ENCODE results near the gene RIPPLY3. TPM values are rescaled to one million over a fixed set of nuclear protein-coding genes. Genes with fewer than 3 reads are reported as not detected.

RIPPLY3 gene
- total RNA-seq, 1 donor from 2014 or later, result not detected

DNA sequence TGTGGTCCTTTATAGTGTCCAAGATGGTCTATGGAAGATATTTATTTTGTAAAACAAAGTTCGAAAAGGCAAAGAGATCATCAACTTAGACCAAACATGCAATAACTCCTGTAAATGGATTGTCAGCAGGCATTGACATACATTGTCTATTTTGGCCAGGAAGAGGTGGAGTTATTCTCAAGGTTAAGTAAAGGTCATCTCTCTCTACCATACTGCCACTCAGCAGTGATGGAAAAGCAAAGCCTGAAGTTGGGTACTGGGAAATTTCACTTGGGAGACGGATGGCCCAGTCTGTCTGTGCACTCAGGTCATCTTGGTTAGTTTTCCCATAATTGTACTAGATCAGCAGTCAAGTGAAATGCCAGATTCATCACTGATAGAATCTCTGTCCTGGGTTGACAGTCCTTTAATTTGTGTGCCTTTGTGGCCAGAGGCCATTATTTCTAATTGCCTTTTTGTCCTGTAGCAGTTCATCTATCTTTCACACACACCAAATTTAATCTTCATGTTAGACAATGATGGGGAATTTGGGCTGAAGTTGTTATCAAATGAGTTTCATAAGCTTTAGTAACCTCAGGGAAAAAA, 48.9 kb downstream of the RIPPLY3 start:
- no peak overlapping the region for H3K4me3 ChIP-seq
- H3K27me3 ChIP-seq, result no peaks in the 10 kb centered on the region
- no peak for DNase-seq (ENCODE audit: low spot score in 2 of 2)
- TF ChIP-seq, protein P1, sequence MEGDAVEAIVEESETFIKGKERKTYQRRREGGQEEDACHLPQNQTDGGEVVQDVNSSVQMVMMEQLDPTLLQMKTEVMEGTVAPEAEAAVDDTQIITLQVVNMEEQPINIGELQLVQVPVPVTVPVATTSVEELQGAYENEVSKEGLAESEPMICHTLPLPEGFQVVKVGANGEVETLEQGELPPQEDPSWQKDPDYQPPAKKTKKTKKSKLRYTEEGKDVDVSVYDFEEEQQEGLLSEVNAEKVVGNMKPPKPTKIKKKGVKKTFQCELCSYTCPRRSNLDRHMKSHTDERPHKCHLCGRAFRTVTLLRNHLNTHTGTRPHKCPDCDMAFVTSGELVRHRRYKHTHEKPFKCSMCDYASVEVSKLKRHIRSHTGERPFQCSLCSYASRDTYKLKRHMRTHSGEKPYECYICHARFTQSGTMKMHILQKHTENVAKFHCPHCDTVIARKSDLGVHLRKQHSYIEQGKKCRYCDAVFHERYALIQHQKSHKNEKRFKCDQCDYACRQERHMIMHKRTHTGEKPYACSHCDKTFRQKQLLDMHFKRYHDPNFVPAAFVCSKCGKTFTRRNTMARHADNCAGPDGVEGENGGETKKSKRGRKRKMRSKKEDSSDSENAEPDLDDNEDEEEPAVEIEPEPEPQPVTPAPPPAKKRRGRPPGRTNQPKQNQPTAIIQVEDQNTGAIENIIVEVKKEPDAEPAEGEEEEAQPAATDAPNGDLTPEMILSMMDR (IDR thresholded peaks at IDR 0.05), result no peak
- intact Hi-C loops (cut with DNase I), result no loop called here
- H3K36me3 ChIP-seq, result no peaks in the 10 kb centered on the region
- no peaks in the 10 kb centered on the region for H3K9me3 ChIP-seq
- H3K4me1 ChIP-seq, result no peaks in the 10 kb centered on the region
- no peak overlapping the region for H3K27ac ChIP-seq

DNA sequence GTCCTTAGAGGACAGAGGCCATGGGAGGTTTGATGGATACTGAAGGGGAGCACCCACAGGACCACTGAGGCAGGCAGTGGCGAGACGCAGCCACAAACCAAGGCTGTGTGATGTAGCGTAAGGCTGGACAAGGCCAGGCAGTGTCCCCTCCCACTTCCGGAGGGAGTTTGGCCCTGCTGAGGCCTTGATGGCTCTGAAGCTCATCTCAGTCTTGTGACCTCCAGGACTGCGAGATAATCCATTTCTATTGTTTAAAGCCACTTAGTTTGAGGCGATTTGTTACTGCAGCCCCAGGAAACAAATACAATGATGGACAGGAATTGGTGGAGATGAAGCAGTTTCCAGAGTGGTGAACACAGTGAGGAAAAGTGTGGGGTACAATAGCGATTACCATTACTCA, 51.1 kb downstream of the RIPPLY3 start:
- no peak overlapping the region for H3K4me3 ChIP-seq
- H3K36me3 ChIP-seq, result no peaks in the 10 kb centered on the region
- no peaks in the 10 kb centered on the region for H3K9me3 ChIP-seq
- TF ChIP-seq, protein P1 (IDR thresholded peaks at IDR 0.05), result no peak
- intact Hi-C loops (cut with DNase I), result no loop called here
- H3K4me1 ChIP-seq, result no peaks in the 10 kb centered on the region
- no peaks in the 10 kb centered on the region for H3K27me3 ChIP-seq
- H3K27ac ChIP-seq, result no peak overlapping the region
- DNase-seq (ENCODE audit: low spot score in 2 of 2), result no peak

DNA sequence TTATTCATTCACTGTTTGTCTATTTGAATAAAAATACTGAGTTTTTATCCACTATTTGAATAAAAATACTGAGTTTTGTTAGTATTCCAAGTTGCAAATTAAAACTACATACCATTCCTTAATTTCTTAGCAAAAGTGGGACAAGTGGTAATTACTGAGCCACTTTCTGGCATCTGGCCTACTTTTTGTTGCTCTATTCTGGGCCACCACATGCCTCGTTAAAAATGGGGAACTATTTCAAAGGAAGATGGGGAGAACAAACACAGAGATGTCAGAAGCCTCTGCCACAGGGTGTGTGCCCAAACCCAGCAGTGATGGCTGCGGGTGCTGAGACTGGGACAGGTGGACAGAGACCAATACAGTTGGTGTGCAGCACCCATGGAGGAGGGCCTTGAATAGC, 51.8 kb downstream of the RIPPLY3 start:
- H3K27ac ChIP-seq, result no peak overlapping the region
- intact Hi-C loops (cut with DNase I), result no loop called here
- no peaks in the 10 kb centered on the region for H3K9me3 ChIP-seq
- no peak for DNase-seq (ENCODE audit: low spot score in 2 of 2)
- no peaks in the 10 kb centered on the region for H3K4me1 ChIP-seq
- no peaks in the 10 kb centered on the region for H3K27me3 ChIP-seq
- TF ChIP-seq, protein P1 (IDR thresholded peaks at IDR 0.05), result no peak
- no peak overlapping the region for H3K4me3 ChIP-seq
- H3K36me3 ChIP-seq, result no peaks in the 10 kb centered on the region

DNA sequence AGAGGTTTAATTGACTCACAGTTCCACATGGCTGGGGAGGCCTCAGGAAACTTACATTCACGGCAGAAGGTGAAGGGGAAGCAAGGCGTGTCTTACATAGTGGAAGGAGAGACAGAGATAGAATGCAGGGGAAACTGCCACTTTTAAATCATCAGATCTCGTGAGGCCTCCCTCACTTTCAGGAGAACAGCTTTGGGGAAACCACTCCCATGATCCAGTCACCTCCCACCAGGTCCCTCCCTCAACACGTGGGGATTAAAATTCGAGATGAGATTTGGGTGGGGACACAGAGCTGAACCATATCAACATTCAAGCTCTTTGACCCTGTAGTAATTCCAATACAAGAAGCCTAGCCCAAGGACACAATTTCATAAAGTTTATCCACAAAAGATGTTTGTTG, 52.7 kb downstream of the RIPPLY3 start:
- intact Hi-C loops (cut with DNase I), result no loop called here
- no peak overlapping the region for H3K27ac ChIP-seq
- TF ChIP-seq, protein P1 (IDR thresholded peaks at IDR 0.05), result no peak
- no peaks in the 10 kb centered on the region for H3K27me3 ChIP-seq
- H3K9me3 ChIP-seq, result no peaks in the 10 kb centered on the region
- H3K4me3 ChIP-seq, result no peak overlapping the region
- no peaks in the 10 kb centered on the region for H3K4me1 ChIP-seq
- DNase-seq (ENCODE audit: low spot score in 2 of 2), result no peak
- H3K36me3 ChIP-seq, result no peaks in the 10 kb centered on the region

DNA sequence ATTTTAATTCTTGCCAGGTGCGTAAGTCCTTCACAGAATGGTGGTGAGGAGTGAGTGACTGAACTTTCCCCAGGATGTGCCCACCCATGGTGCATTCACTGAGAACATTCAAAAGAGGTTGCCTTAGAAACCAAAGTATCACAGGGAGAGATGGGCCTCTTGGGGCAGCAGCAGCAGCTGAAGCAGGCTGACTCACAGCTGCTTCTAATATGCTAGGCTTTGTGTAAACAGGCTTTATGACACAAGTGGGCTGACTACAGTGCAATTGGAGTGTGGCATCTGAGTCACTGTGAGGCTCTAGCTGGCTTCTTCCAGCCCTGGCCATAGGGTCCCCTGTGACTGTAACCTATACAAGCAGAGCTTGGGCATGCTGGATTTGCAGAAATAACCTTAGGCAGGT, 53.8 kb downstream of the RIPPLY3 start:
- H3K36me3 ChIP-seq, result peaks cover 0 to 7% of the 10 kb centered on the region in 2 donors
- no peaks in the 10 kb centered on the region for H3K27me3 ChIP-seq
- H3K9me3 ChIP-seq, result no peaks in the 10 kb centered on the region
- no peaks in the 10 kb centered on the region for H3K4me1 ChIP-seq
- H3K27ac ChIP-seq, result no peak overlapping the region
- intact Hi-C loops (cut with DNase I), result no loop called here
- DNase-seq (ENCODE audit: low spot score in 2 of 2), result peak in 1 of 2 donors; percentile 74
- no peak overlapping the region for H3K4me3 ChIP-seq
- TF ChIP-seq, protein P1 (IDR thresholded peaks at IDR 0.05), result no peak

Data from ascending aorta (tissue), 2 donors.